Anterior cingulate cortex (tissue), 58 donors: ENCODE data around the gene TFF2.

ENCODE experiments used
- DNase-seq, 58 donors: peaks; one replicate each; lab custom pipeline; 2025; lab: John Stamatoyannopoulos, UW

TFF2 gene

GRCh38 chr21:42348762-42349161 lies 2.0 kb downstream of the TFF2 start:
- no peak for DNase-seq

DNA sequence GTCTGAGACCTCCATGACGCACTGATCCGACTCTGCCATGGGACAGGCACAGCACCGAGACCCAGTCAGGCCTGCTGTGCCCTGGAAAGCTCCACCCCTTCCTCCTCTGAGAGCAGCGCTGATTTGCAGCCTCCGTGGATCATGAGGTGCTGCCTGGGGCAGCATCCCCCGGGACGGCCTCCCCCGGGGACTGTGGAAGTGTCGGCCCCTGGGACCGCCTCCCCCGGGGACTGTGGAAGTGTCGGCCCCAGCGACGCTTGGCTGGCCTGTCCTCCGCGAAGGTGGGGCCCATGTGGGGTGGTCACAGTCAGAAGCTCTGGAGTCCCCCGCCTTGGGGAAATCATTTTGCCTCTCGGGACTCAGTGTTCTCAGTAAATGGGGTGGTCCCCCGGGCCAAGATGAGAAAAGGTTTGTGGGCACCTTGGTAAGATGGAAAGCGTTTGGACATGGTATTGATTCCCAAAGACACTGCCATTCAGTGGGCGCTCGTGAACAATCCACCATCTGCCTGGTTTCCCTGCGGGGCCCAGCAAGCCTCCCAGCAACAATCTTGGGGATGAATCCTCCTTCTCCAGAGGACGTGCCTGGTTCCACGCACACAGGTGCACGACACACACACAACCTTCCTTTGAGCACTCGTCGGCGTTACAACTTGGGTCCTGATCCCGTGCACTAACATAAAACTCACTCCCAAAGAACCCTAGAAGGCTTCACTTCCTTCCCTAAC lies 3.0 kb downstream of the TFF2 start:
- no peak for DNase-seq

DNA sequence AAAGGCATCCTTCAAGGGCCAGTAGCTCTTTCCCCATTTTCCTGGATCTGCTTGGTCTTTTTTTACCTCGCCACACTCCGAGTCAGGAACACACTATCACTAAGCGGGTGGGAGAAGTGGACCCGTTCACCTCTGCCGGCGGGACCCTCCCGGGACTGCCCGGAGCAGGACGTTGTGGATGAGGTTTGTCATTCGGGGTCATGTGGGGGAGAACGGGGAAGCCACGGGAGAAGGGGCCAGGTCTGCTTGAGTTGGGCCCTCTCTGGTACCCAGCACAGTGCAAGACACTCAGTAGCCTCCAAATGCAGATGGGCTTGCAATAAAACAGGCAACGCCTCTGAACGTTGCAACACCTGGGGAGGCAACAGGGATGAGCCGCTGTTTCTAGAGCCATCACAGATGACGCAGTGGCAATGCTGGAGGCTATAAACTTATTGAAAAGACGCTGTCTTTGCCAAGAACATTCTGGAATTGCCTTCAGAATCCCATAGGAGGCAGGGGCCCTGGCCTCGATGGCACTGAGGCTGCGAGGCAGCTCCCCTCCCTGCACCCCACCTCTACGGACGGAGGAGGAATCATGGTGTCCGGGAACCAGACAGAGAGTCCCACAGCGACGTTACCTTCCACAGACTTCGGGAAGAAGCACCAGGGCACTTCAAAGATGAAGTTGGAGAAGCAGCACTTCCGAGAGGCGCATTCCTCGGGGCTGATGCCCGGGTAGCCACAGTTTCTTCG lies 3.8 kb downstream of the TFF2 start:
- DNase-seq = no peak

- DNase-seq = no peak
These were observed 4.4 kb downstream of the TFF2 start for GRCh38 chr21:42346441-42346840.

GRCh38 chr21:42344631-42345030 lies 6.2 kb downstream of the TFF2 start:
- DNase-seq = no peak

DNA sequence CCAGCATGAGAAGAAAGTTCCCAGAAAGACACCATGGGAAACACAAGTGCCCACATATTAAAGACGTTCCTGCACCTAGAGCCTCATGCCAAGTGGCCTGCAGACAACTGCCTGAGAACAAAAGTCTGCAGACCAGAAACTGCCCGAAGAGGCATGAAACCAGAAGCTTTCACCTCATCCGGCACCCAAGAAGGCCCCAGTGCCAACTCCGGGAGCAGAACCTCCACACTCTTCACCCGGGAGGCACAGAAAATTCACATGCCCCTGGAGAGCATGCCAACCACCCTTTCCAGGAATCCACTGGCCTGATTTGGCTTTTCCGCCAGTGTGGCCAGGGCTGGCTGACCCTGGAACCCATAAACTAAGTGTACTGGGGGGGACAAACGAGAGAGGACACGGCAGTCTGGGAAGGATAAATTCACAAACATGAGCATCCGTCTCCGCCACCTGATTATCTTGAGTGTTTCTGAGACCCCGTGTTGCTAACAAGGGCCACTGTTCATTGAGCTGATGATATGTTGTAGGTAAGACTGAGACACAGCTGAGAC lies 6.8 kb downstream of the TFF2 start:
- no peak for DNase-seq

DNA sequence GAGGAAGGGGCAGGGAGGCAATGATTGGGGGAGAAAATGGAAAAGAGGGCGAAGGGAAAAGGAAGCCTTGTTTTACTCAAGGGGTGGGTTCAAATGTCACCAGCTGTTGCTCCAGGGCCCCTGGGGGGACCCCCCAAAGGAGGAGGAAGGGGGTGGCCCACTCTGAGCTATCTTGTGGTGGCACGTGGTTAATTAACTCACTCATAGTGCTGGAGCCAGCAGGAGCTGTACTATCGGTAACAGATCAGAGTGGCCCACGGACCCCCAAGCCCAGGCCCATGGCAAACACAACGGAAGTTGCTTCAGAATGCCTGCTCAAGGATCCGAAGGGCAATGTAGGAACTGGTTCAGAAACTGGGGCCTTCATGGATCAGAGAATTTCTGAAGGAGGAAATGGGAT lies 7.2 kb downstream of the TFF2 start:
- no peak for DNase-seq

GRCh38 chr21:42343101-42343500 lies 7.7 kb downstream of the TFF2 start:
- no peak for DNase-seq

DNA sequence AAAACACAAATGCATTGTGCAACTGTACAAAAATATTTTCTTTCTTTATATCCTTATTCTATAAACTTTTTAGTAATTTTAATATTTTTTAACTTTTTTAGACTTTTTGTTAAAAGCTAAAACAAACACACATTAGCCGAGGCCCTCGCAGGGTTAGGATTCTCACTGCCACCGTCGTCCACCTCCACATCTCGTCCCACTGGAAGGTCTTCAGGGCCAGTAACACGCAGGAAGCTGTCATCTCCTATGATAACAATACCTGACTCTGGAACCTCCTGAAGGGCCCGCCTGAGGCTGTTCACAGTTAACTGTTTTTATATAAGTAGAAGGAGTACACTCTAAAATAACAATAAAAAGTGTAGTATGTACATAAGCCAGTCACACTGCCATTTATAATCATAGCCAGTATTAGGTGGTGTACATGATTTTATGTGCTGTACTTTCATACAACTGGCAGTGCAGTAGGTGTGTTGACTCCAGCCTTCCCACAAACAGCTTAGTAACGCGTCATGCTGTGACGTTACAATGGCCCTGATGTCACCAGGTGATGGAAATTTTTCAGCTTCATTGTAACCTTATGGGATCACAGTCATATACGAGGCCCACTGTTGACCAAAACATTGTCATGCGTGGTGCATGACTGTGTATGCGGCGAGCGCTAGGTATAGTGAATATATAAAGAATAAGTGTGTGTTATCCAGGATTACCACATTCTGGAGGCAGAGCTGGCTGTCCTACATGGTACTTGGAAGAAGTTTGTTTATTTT lies 8.8 kb downstream of the TFF2 start:
- DNase-seq = no peak

DNA sequence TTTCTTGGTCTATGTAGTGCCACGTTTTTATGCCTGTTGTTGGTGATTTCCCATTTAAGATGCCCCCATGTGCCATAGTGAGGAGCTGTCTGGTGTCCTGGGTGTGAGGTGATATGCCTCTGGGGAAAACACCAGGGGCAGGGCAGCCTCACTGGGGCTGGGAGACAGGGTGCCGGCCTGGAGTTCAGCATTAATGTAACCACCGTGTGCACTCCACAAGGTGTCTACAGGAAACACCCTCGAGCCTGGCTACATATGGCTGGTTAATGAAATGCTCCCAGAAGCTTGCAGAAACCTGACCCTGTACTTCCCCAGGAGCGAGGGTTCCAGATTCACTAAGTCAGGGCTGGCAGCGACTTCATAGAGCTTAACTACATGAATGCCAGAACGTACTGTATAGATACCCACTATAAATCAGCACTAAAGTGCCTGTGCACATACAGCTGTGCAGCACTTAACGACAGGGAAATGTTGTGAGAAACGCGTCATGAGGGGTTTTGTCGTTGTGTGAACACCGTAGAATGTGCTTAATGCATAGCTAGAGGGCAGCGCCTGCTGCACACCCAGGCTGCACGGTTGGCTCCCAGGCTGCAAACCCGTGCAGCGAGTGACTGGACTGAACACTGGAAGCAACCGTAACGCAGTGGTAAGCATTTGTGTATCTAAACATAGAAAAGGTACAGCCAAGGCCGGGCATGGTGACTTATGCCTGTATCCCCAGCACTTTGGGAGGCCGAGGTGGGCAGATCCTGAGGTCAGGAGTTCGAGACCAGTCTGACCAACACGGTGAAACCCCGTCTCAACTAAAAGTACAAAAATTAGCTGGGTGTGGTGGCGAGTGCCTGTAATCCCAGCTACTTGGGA lies 10.4 kb downstream of the TFF2 start:
- DNase-seq = no peak

DNA sequence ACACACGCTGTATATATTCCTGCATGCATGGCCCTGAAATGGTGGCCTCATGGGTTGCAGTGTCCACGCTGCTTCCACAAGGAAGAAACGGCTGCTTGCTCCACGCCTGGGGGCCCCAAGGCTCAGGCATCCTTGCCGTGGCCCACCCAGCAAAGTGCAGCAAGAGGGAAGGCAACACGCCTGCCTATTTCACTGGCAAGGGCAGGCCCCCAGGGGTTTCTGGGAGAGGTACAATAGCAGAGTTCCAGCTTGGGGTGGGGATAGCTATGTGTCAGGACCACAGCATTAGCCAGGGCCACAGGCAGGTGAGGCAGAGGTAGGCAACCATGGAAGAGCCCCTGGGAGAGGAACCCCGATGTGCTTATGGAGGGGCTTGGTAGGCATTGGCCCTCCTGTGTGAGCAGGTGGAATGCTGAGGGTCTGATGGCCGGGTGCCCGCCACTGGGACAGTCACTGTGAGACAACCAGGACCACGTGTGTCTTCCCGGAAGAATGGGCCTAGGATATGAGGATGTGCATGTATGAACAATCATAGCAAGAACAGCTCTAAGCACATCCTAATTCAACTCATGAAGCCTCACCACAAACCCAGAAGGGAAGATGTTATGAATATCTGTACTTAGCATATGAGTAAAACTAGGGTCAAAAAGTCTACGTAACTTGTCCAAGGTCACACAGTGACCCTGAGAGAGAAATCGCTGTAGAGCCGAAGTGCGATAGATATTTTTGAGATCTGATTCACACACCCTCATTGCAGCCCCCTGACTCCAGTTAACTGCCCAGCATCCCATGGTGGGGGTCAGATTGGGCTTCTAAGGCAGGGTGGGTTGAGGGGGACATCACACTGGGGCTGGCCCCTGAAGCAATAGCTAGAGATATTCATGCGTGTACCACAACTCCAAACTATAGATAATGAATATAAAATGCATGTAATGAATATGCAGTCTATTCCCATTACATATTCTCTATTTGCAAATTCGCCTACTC lies 11.8 kb downstream of the TFF2 start:
- no peak for DNase-seq

DNA sequence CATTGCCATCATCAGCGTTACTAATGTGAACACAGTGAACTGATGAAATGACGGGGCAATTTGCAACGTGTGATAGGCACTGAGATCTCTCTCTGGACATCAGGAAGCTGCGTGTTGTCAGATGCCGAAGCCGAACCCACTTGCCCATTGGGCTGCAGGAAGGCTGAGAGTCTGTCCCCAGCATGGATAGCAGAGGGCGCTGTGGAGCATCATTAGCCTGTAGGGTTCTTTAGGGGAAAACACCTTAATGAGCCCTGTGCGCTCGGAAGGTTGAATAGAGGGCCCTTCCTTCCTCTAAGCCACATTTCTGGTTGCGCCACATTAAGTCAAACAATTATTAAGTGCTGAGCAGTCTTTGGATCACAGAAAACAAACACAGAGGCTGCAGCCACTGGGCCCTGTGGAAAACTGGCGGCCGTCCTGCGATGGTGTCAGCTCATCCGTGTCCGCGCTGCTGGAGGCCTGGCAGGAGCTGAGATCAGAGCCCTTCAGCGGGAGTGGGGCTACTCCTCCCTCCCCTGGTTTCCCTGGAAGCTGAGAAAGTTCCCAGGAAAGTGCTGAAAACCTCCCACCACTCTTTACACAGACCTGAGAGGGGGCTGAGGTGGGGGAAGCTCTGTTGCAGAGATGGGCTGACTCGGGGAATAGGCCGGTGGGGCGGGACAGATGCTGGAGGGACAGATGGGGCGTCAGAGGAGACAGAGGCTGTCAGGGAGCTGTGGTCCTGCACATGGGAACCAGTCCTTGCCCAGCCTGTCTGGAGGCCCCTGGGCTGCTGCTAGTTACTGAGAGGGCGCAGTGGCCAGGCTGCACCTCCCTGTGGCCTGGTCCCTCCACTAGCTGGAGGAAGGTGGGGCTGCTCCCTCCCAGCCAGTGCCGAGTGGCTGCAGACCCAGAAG lies 12.7 kb downstream of the TFF2 start:
- DNase-seq = peak in 39 of 58 donors; percentile 4 to 72 (median 34)

DNA sequence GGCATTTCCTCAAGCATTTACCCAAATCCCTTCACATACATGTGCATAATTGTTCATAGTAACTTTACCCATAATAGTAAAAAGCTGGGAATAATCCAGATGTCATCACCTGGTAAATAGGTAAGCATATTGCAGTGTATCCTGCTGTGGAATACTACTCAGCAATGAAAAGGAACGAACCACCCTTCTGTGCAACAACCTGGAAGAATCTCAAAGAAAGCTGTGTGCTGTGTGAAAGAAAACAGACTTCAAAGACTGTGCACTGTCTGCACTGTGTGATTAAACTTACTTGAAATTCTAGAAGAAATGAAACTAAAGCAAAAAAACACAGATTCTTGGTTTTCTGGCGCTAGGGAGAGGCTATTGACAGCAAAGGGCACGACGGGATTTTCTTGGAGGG lies 13.5 kb downstream of the TFF2 start:
- DNase-seq = no peak

GRCh38 chr21:42336054-42336453 lies 14.7 kb downstream of the TFF2 start:
- no peak for DNase-seq

DNA sequence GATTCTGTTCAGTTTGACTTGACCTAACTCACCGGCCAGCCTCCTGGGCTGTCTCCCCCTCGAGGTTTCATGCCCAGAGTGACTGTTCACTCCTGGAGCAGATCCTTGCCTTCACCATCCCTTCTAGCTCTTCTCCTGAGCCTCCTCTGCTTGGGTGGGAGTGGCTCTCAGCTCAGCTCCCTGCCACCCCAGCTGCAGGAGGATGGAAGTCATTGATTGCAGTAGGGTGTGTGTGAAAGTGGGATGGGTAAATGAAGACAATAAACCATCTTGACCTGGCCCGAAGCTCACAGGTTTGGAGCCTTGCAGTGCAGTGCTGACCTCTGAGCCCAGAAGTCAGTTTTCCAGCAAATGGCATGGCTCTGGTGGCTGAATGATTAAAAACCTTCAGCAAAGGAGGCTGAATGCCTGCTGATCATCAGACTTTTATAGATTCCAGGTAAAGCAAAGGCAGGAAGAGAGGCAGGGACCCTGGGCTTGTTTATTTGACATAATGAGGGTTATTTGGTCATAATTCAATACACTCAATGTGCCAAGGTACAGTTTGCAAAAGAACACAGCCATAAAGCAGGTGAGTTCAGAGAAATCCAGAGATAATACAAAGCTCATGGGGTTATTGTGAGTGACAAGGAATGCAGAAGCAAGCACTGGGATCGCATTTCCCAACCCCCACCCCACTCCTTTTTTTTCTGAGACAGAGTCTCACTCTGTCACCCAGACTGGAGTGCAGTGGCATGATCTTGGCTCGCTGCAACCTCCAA lies 18.1 kb downstream of the TFF2 start:
- DNase-seq = no peak

- DNase-seq = no peak
These were observed 19.1 kb downstream of the TFF2 start for GRCh38 chr21:42331660-42332059.
